Heart left ventricle (tissue), 16 donors: ENCODE results near the gene KRT32. TPM values are rescaled to one million over a fixed set of nuclear protein-coding genes. Genes with fewer than 3 reads are reported as not detected.

ENCODE experiments used
- ATAC-seq, 4 donors: fragments of 200-7000 bp; cut with Tn5 transposase; one replicate each; pipeline ENCODE4 v1.9.1; 2020 to 2022; ENCODE audit warnings: moderate library complexity in 4 of 4, mild to moderate bottlenecking in 3 of 4, moderate number of reproducible peaks in 1 of 4
- DNase-seq, 5 donors: peaks; one replicate each; pipeline ENCODE4 v3.0.0-alpha.2; 2020
- H3K27ac ChIP-seq, 12 donors: fragments of 200-600 bp; sonication (generic) in 4 of 12; one replicate each; pipeline versions ENCODE4 v1.5.0 to v1.8.0; 2016 to 2022; ENCODE audit warnings: mild to moderate bottlenecking in 2 of 12
- H3K27me3 ChIP-seq, 9 donors: fragments of 200-600 bp; sonication (generic) in 2 of 9; one replicate each; pipeline versions ENCODE4 v1.5.1 to v1.8.0; 2016 to 2022; ENCODE audit warnings: mild to moderate bottlenecking in 3 of 9
- H3K36me3 ChIP-seq, 9 donors: fragments of 200-600 bp; sonication (generic) in 2 of 9; one replicate each; pipeline versions ENCODE4 v1.5.0 to v1.8.0; 2018 to 2022; ENCODE audit warnings: mild to moderate bottlenecking in 2 of 9
- H3K4me1 ChIP-seq, 12 donors: fragments of 200-600 bp; sonication (generic) in 4 of 12; one replicate each; pipeline versions ENCODE4 v1.5.0 to v1.8.0; 2016 to 2022; ENCODE audit warnings: mild to moderate bottlenecking in 3 of 12
- H3K4me3 ChIP-seq, 12 donors: fragments of 200-600 bp; sonication (generic) in 4 of 12; one replicate each; pipeline versions ENCODE4 v1.5.0 to v1.8.0; 2017 to 2022; ENCODE audit warnings: mild to moderate bottlenecking in 9 of 12, moderate library complexity in 4 of 12
- H3K9me3 ChIP-seq, 12 donors: fragments of 200-600 bp; sonication (generic) in 4 of 12; one replicate each; pipeline versions ENCODE4 v1.5.0 to v1.8.0; 2016 to 2022; ENCODE audit warnings: mild to moderate bottlenecking in 1 of 12
- CTCF ChIP-seq, 12 donors: fragments of 200-600 bp; sonication (generic) in 4 of 12; IDR thresholded peaks; one replicate each; pipeline versions ENCODE4 v1.5.0 to v1.8.0; 2018 to 2022; ENCODE audit warnings: antibody characterized with exemption in 12 of 12, mild to moderate bottlenecking in 5 of 12
- POLR2A ChIP-seq, 2 donors: fragments of 450-650 bp; IDR thresholded peaks; one replicate each; pipeline ENCODE4 v1.6.1; 2017; ENCODE audit warnings: antibody characterized with exemption in 2 of 2, mild to moderate bottlenecking in 2 of 2, moderate library complexity in 2 of 2
- WGBS, 4 donors: extraction: QIAGEN DNeasy Blood & Tissue Kit in 2 of 4; methylation state at CpG; one replicate each; pipeline versions ENCODE4 v1.1.5 to v1.1.7; 2013 to 2018; 5-methylcytosine and 5-hydroxymethylcytosine counted together
- intact Hi-C, 10 donors: fragments of 100-400 bp; cut with DNase I; formaldehyde crosslinking; loops; one replicate each; pipeline versions ENCODE4 v1.11.1 to v1.14.2; 2022
- polyA plus RNA-seq, 2 donors: library from polyadenylated mRNA; stranded (reverse); fragments of 200-250 nt; gene quantifications; one replicate each; pipeline ENCODE4 v1.2.3, GENCODE V29; 2013
- total RNA-seq, 9 donors: library from RNA; depleted of rRNA in 2 of 9; stranded (reverse); fragments of >200 nt in 2 of 9; fragmentation: NEBNext Ultra II Directional in 3 of 9; extraction: Animal tissue kit (Norgen Biotek cat#: 25700) in 3 of 9; gene quantifications; one replicate each; pipeline versions ENCODE4 v1.1.0 to v1.2.4, GENCODE V29; 2016 to 2023
- donor health status: ischemic (EF 13 %, LVEDD 7.1; RV severe dilation, severe dysfunction).
- donor health status: healthy with polysubstance abuse.
- donor health status: DM: no; HTN: yes; CAD: no.
- donor health status: DM: no; HTN: no; CAD: no.
- donor health status: ischemic (EF 25% LVEDD 6.9; RV normal size, moderate dysfunction).
- donor health status: ischemic (EF 25% LVEDD 5.7; RV mildly dilated, moderate dysfunction).
- donor health status: healthy.
- donor health status: DM: yes; HTN: yes; CAD: no.
- donor health status: ischemic (EF 35%, LVEDD 5.7; RV mildly dilated, moderate dysfunction).
- donor health status: nonischemic (EF 11% LVEDD 7.7; RV severe dilation, severe dysfunction).
- donor health status: DM: yes; HTN: yes; CAD: no.
- donor health status: PGD.
- donor health status: ischemic (EF 29% LVEDD 5.4; RV normal size, mild dysfunction).
- donor health status: nonischemic (EF 23%, LVEDD 6.1; RV moderate dilation, normal function).

The KRT32 gene
- total and polyA plus RNA-seq, 11 donors, result 0.16 to 0.27 (median 0.21) TPM; not detected in 7

GRCh38 chr17:41504246-41504977 is 37.2 kb upstream of the KRT32 start:
- intact Hi-C loops, result no loop called here
- Histone ChIP-seq H3K4me1 (no peaks in the 10 kb centered on the region), H3K27ac (no peak overlapping the region), H3K9me3 (no peaks in the 10 kb centered on the region), H3K36me3 (no peaks in the 10 kb centered on the region), H3K4me3 (no peak overlapping the region), H3K27me3 (peaks cover 0 to 11% (median 0%) of the 10 kb centered on the region in 9 donors)
- TF ChIP-seq POLR2A (IDR thresholded peaks at IDR 0.05), result no peak
- DNase-seq (no peak), ATAC-seq (no peak)
- WGBS, 4 donors, result 65 to 79% (median 71%) methylated on average over 8 of the region's 8 CpGs

GRCh38 chr17:41503202-41503601 is 36.0 kb upstream of the KRT32 start:
- ATAC-seq (no peak), DNase-seq (no peak)
- no peak for TF ChIP-seq POLR2A (IDR thresholded peaks at IDR 0.05)
- TF ChIP-seq CTCF (IDR thresholded peaks at IDR 0.05), result no peak
- H3K9me3 ChIP-seq, result no peaks in the 10 kb centered on the region
- 75 to 86% (median 82%) methylated on average over 9 of the region's 9 CpGs for WGBS, 4 donors
- H3K4me1 ChIP-seq, result peaks cover 0 to 5% (median 0%) of the 10 kb centered on the region in 12 donors
- H3K4me3 ChIP-seq, result no peak overlapping the region
- peaks cover 0 to 11% (median 0%) of the 10 kb centered on the region in 9 donors for H3K27me3 ChIP-seq
- no peak overlapping the region for H3K27ac ChIP-seq
- no peaks in the 10 kb centered on the region for H3K36me3 ChIP-seq
- intact Hi-C loops, result loop anchor here in 1 of 10 donors (2.0 kb wide), 1 partner anchor 66 kb away; no protein-coding TSS in a partner anchor

- peaks cover 0 to 11% (median 0%) of the 10 kb centered on the region in 9 donors for H3K27me3 ChIP-seq
- H3K4me3 ChIP-seq, result no peak overlapping the region
- H3K4me1 ChIP-seq, result peaks cover 0 to 24% (median 0%) of the 10 kb centered on the region in 12 donors
- ATAC-seq (no peak), DNase-seq (no peak)
- H3K27ac ChIP-seq, result no peak overlapping the region
- WGBS, 4 donors, result 57 to 71% (median 59%) methylated on average over 15 of the region's 15 CpGs
- intact Hi-C loops, result no loop called here
- no peak for TF ChIP-seq POLR2A (IDR thresholded peaks at IDR 0.05)
- no peak for TF ChIP-seq CTCF (IDR thresholded peaks at IDR 0.05)
- H3K36me3 ChIP-seq, result no peaks in the 10 kb centered on the region
- H3K9me3 ChIP-seq, result no peaks in the 10 kb centered on the region
Observed at GRCh38 chr17:41500131-41500911, 33.1 kb upstream of the KRT32 start.

- peaks cover 0 to 24% (median 0%) of the 10 kb centered on the region in 12 donors for H3K4me1 ChIP-seq
- no peak for DNase-seq
- H3K27me3 ChIP-seq, result peaks cover 0 to 11% (median 0%) of the 10 kb centered on the region in 9 donors
- intact Hi-C loops, result loop anchor here in 4 of 10 donors (5.0 to 10.0 kb wide), 3 partner anchors 95 to 595 kb away; no protein-coding TSS in a partner anchor
- ATAC-seq, result no peak
- H3K9me3 ChIP-seq, result no peaks in the 10 kb centered on the region
- 76 to 91% (median 79%) methylated on average over 5 of the region's 5 CpGs for WGBS, 4 donors
- TF ChIP-seq CTCF (IDR thresholded peaks at IDR 0.05) (no peak), POLR2A (IDR thresholded peaks at IDR 0.05) (no peak)
- H3K4me3 ChIP-seq, result no peak overlapping the region
- H3K27ac ChIP-seq, result no peak overlapping the region
- H3K36me3 ChIP-seq, result no peaks in the 10 kb centered on the region
Observed at GRCh38 chr17:41499714-41500113, 32.5 kb upstream of the KRT32 start.
